Heart left ventricle (tissue), 16 donors: ENCODE data around the gene SCARB1. TPM values are rescaled to one million over a fixed set of nuclear protein-coding genes. Genes with fewer than 3 reads are reported as not detected.
A peak's percentile ranks its signal among the peaks of the same experiment; 100 is the strongest.

Experiments used
- ATAC-seq, 4 donors: fragments of 200-7000 bp; cut with Tn5 transposase; one replicate each; pipeline ENCODE4 v1.9.1; 2020 to 2022; ENCODE audit warnings: moderate library complexity in 4 of 4, mild to moderate bottlenecking in 3 of 4, moderate number of reproducible peaks in 1 of 4
- DNase-seq, 5 donors: peaks; one replicate each; pipeline ENCODE4 v3.0.0-alpha.2; 2020
- H3K27ac ChIP-seq, 12 donors: fragments of 200-600 bp; sonication (generic) in 4 of 12; one replicate each; pipeline versions ENCODE4 v1.5.0 to v1.8.0; 2016 to 2022; ENCODE audit warnings: mild to moderate bottlenecking in 2 of 12
- H3K27me3 ChIP-seq, 9 donors: fragments of 200-600 bp; sonication (generic) in 2 of 9; one replicate each; pipeline versions ENCODE4 v1.5.1 to v1.8.0; 2016 to 2022; ENCODE audit warnings: mild to moderate bottlenecking in 3 of 9
- H3K36me3 ChIP-seq, 9 donors: fragments of 200-600 bp; sonication (generic) in 2 of 9; one replicate each; pipeline versions ENCODE4 v1.5.0 to v1.8.0; 2018 to 2022; ENCODE audit warnings: mild to moderate bottlenecking in 2 of 9
- H3K4me1 ChIP-seq, 12 donors: fragments of 200-600 bp; sonication (generic) in 4 of 12; one replicate each; pipeline versions ENCODE4 v1.5.0 to v1.8.0; 2016 to 2022; ENCODE audit warnings: mild to moderate bottlenecking in 3 of 12
- H3K4me3 ChIP-seq, 12 donors: fragments of 200-600 bp; sonication (generic) in 4 of 12; one replicate each; pipeline versions ENCODE4 v1.5.0 to v1.8.0; 2017 to 2022; ENCODE audit warnings: mild to moderate bottlenecking in 9 of 12, moderate library complexity in 4 of 12
- H3K9me3 ChIP-seq, 12 donors: fragments of 200-600 bp; sonication (generic) in 4 of 12; one replicate each; pipeline versions ENCODE4 v1.5.0 to v1.8.0; 2016 to 2022; ENCODE audit warnings: mild to moderate bottlenecking in 1 of 12
- CTCF ChIP-seq, 12 donors: fragments of 200-600 bp; sonication (generic) in 4 of 12; IDR thresholded peaks; one replicate each; pipeline versions ENCODE4 v1.5.0 to v1.8.0; 2018 to 2022; ENCODE audit warnings: antibody characterized with exemption in 12 of 12, mild to moderate bottlenecking in 5 of 12
- POLR2A ChIP-seq, 2 donors: fragments of 450-650 bp; IDR thresholded peaks; one replicate each; pipeline ENCODE4 v1.6.1; 2017; ENCODE audit warnings: antibody characterized with exemption in 2 of 2, mild to moderate bottlenecking in 2 of 2, moderate library complexity in 2 of 2
- WGBS, 4 donors: extraction: QIAGEN DNeasy Blood & Tissue Kit in 2 of 4; methylation state at CpG; one replicate each; pipeline versions ENCODE4 v1.1.5 to v1.1.7; 2013 to 2018; 5-methylcytosine and 5-hydroxymethylcytosine counted together
- intact Hi-C, 10 donors: fragments of 100-400 bp; cut with DNase I; formaldehyde crosslinking; loops; one replicate each; pipeline versions ENCODE4 v1.11.1 to v1.14.2; 2022
- polyA plus RNA-seq, 2 donors: library from polyadenylated mRNA; stranded (reverse); fragments of 200-250 nt; gene quantifications; one replicate each; pipeline ENCODE4 v1.2.3, GENCODE V29; 2013
- total RNA-seq, 9 donors: library from RNA; depleted of rRNA in 2 of 9; stranded (reverse); fragments of >200 nt in 2 of 9; fragmentation: NEBNext Ultra II Directional in 3 of 9; extraction: Animal tissue kit (Norgen Biotek cat#: 25700) in 3 of 9; gene quantifications; one replicate each; pipeline versions ENCODE4 v1.1.0 to v1.2.4, GENCODE V29; 2016 to 2023
- donor health status: ischemic (EF 13 %, LVEDD 7.1; RV severe dilation, severe dysfunction).
- donor health status: healthy with polysubstance abuse.
- donor health status: DM: no; HTN: yes; CAD: no.
- donor health status: DM: no; HTN: no; CAD: no.
- donor health status: ischemic (EF 25% LVEDD 6.9; RV normal size, moderate dysfunction).
- donor health status: ischemic (EF 25% LVEDD 5.7; RV mildly dilated, moderate dysfunction).
- donor health status: healthy.
- donor health status: DM: yes; HTN: yes; CAD: no.
- donor health status: ischemic (EF 35%, LVEDD 5.7; RV mildly dilated, moderate dysfunction).
- donor health status: nonischemic (EF 11% LVEDD 7.7; RV severe dilation, severe dysfunction).
- donor health status: DM: yes; HTN: yes; CAD: no.
- donor health status: PGD.
- donor health status: ischemic (EF 29% LVEDD 5.4; RV normal size, mild dysfunction).
- donor health status: nonischemic (EF 23%, LVEDD 6.1; RV moderate dilation, normal function).

Gene SCARB1
- total and polyA plus RNA-seq, 11 donors, result 6.9 to 21.7 (median 14.0) TPM

GRCh38 chr12:124760560-124760959 is 103.1 kb downstream of the SCARB1 start:
- WGBS, 4 donors, result 83 to 92% (median 90%) methylated on average over 6 to 9 of the region's 9 CpGs
- intact Hi-C loops, result loop anchor here in 5 of 10 donors (5.0 to 10.0 kb wide), 7 partner anchors 106 to 436 kb away; no protein-coding TSS in a partner anchor
- no peak for TF ChIP-seq POLR2A (IDR thresholded peaks at IDR 0.05)
- no peak for TF ChIP-seq CTCF (IDR thresholded peaks at IDR 0.05)
- Histone ChIP-seq H3K27ac (peak overlapping the region in 8 of 12 donors; percentile 17 to 80 (median 46)), H3K9me3 (peaks cover 0 to 22% (median 7%) of the 10 kb centered on the region in 12 donors), H3K27me3 (no peaks in the 10 kb centered on the region), H3K36me3 (no peaks in the 10 kb centered on the region), H3K4me3 (no peak overlapping the region), H3K4me1 (peaks cover 0 to 84% (median 32%) of the 10 kb centered on the region in 12 donors)
- ATAC-seq (no peak), DNase-seq (no peak)

DNA sequence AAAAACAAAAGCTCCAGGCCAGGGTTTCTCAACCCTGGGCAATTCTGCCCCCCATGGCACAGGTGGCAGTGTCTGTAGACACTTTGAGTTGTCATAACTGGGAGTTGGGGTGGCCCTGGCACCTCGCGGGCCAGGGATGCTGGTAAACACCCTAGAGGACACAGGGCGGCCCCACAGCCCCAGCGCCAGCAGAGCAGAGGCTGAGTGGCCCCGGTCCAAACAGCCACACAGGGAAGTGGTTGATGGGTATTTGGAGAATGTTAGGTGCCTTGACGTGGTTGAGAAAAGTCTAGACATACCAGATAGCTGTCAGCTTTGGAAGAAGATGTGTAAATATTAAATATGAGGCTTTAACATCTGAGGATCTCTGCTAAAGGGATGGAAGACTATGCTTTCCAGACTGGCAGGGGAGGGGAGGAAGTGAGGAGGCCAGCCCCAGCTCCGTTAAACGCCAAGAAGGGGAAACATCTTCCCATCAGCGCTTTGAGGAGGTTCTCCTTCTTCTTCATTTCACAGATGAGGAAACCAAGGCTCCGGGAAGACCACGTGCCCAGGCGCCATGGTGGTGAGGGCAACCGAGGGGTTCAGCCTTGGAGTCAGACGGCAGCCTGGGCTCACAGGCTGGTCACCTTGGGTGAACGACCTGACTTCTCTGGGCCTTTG is 103.7 kb downstream of the SCARB1 start:
- DNase-seq (peak in 1 of 5 donors; percentile 60), ATAC-seq (peak in 2 of 4 donors; percentile 13 to 38)
- WGBS, 4 donors, result 68 to 77% (median 71%) methylated on average over 14 to 15 of the region's 15 CpGs
- Histone ChIP-seq H3K36me3 (no peaks in the 10 kb centered on the region), H3K9me3 (peaks cover 0 to 19% (median 7%) of the 10 kb centered on the region in 12 donors), H3K4me1 (peaks cover 0 to 84% (median 32%) of the 10 kb centered on the region in 12 donors), H3K27ac (peak overlapping the region in 9 of 12 donors; percentile 13 to 80 (median 44)), H3K27me3 (no peaks in the 10 kb centered on the region), H3K4me3 (no peak overlapping the region)
- intact Hi-C loops, result loop anchor here in 5 of 10 donors (5.0 to 10.0 kb wide), 8 partner anchors 105 to 435 kb away; no protein-coding TSS in a partner anchor
- no peak for TF ChIP-seq POLR2A (IDR thresholded peaks at IDR 0.05)
- no peak for TF ChIP-seq CTCF (IDR thresholded peaks at IDR 0.05)

DNA sequence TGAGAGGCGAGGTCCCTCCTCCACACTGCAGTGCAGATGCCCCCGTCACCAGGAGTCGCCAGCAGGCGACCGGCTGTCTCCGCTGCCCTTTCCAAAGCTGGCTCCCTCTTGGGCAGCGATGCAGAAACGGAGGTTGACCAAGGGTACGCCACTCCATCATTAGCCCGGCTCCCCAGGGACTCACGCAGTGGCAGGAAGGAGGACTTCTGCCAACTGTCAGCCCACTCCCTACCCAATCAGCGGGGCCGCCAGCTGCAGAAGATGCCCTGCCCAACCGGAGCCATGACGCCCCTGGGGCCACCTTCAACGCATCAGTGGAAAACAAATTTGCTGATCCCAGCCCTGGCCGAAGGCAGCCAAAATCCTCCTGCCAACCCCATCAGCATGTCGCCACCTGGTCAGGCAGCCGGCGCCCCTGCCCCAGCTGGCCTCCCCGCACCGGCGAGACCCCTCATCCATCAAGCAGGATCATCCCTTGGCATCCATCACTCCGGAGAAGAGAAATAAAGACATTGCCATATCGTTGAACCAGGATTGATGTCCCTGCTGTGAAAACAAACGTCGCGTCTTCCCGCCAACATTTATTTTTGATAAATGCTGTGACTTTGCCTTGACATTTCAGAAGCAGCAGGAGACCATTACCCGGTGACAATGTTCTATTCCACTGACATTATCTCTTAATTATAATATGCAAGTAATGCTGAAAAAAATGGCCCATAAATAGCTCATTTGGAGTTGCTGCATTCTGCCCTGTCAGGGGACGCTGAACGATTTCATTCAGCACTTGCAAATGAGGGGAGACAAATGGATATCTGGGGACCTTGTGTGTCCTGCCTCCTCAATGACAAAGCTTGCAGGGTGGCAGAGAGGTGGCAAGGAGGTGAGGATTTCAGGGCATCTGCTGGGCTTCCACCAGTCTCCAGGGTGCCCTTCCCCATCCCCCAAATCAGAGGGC is 105.1 kb downstream of the SCARB1 start:
- DNase-seq (no peak), ATAC-seq (no peak)
- intact Hi-C loops, result loop anchor here in 1 of 10 donors (5.0 kb wide), 1 partner anchor 256 kb away; no protein-coding TSS in a partner anchor
- H3K36me3 ChIP-seq, result no peaks in the 10 kb centered on the region
- TF ChIP-seq POLR2A (IDR thresholded peaks at IDR 0.05), result no peak
- no peak for TF ChIP-seq CTCF (IDR thresholded peaks at IDR 0.05)
- peak overlapping the region in 2 of 12 donors; percentile 44 to 80 for H3K27ac ChIP-seq
- no peaks in the 10 kb centered on the region for H3K27me3 ChIP-seq
- H3K4me1 ChIP-seq, result peaks cover 3 to 86% (median 36%) of the 10 kb centered on the region in 12 donors
- WGBS, 4 donors, result 66 to 71% (median 67%) methylated on average over 26 to 32 of the region's 32 CpGs
- no peak overlapping the region for H3K4me3 ChIP-seq
- H3K9me3 ChIP-seq, result peaks cover 0 to 8% (median 0%) of the 10 kb centered on the region in 12 donors
